ENCODE measurements around the gene S100A2. TPM values are rescaled to one million over a fixed set of nuclear protein-coding genes. Genes with fewer than 3 reads are reported as not detected.

Gene S100A2
- total and polyA plus RNA-seq, 2 donors (not counting 3 experiments of a cell fraction or from before 2014, with no cell fraction given) = 4.0 to 4.3 TPM

DNA sequence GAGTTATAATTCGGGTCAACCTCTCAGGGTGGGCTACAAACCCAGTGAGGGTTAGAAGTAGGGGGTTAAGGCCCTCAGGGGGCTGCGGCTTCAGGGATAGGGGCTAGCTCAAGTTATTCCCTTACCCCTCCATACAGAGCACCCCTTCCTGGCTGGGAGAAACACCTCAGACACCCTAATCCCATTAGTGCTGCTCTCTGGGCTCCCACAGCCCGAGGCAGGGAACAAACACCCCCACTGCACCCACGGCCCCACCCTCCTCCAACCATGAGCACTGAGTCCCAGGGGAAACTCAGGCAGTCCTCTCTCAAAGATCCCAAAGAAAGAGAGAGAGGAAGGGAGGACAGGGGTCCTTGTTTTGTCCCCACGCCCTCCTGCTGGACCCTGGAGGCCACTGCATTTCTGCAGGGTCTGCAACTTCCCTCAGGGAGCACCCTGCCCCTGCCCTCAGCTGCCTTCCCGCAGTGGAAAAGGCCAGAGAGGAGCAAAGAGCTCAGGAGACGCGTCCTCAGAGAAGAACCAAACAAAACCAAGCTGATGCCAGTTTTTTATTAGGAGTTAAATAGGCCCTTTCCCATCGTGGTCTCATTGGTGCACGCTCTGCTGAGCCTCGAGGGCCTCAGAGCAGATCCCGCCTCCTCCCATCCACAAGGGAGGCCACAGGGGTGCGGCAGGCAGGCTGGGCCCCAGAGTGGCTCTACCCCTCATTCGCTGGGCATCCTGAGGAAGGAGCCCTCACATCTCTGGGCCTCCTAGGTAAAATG, 18.7 kb downstream of the S100A2 start:
- H3K27me3 ChIP-seq (ENCODE audit: control insufficient read depth in 2 of 2, insufficient read depth in 2 of 2, low read length in 2 of 2) = no peaks in the 10 kb centered on the region
- no peak overlapping the region for H2AFZ ChIP-seq (ENCODE audit: low read depth, low read length)
- DNase-seq (ENCODE audit: low read depth, low spot score) = no peak
- no peaks in the 10 kb centered on the region for H4K20me1 ChIP-seq (replicated peaks; ENCODE audit: control insufficient read depth, extremely low read depth, insufficient read depth, low read length)
- H3K9ac ChIP-seq (replicated peaks; ENCODE audit: extremely low read depth, insufficient read depth, low read length) = no peak overlapping the region
- dilution Hi-C loops (cut with MboI; ENCODE audit: extremely low pct_ligation_motif_present, low sequenced_read_pairs) (no loop called here), intact Hi-C loops (cut with micrococcal nuclease) (no loop called here)
- no peak for FAIRE-seq
- no peaks in the 10 kb centered on the region for H3K9me3 ChIP-seq (replicated peaks; ENCODE audit: control insufficient read depth, insufficient read depth, low read length)
- POLR2A ChIA-PET = no interaction called here
- CTCF ChIA-PET = interaction anchor here (1.1 to 2.5 kb wide), 2 partner anchors 14 to 21 kb away, joined by 6 to 8 read pairs; no protein-coding TSS in a partner anchor
- no peaks in the 10 kb centered on the region for H3K36me3 ChIP-seq (ENCODE audit: control insufficient read depth in 2 of 2, extremely low read depth in 1 of 2, insufficient read depth in 2 of 2, low read length in 2 of 2)
- H3K4me1 ChIP-seq (ENCODE audit: control insufficient read depth, extremely low read depth, insufficient read depth, low read length) = peaks cover 21% of the 10 kb centered on the region
- H3K9me1 ChIP-seq (replicated peaks; ENCODE audit: control insufficient read depth, extremely low read depth, insufficient read depth, low read length) = no peaks in the 10 kb centered on the region
- no peak overlapping the region for H3K4me3 ChIP-seq (replicated peaks in 1 of 3; ENCODE audit: insufficient read depth in 1 of 3, low read depth in 1 of 3, low read length in 3 of 3)
- H3K27ac ChIP-seq (ENCODE audit: insufficient read depth, low read depth, low read length) = no peak overlapping the region
- no TSS peak for BruUV-seq (replicated peaks)
- H3K4me2 ChIP-seq (ENCODE audit: insufficient read depth, low read length) = no peak overlapping the region
- H3K79me2 ChIP-seq (ENCODE audit: control insufficient read depth, insufficient read depth, low read length) = no peaks in the 10 kb centered on the region
- TF ChIP-seq, protein P1, sequence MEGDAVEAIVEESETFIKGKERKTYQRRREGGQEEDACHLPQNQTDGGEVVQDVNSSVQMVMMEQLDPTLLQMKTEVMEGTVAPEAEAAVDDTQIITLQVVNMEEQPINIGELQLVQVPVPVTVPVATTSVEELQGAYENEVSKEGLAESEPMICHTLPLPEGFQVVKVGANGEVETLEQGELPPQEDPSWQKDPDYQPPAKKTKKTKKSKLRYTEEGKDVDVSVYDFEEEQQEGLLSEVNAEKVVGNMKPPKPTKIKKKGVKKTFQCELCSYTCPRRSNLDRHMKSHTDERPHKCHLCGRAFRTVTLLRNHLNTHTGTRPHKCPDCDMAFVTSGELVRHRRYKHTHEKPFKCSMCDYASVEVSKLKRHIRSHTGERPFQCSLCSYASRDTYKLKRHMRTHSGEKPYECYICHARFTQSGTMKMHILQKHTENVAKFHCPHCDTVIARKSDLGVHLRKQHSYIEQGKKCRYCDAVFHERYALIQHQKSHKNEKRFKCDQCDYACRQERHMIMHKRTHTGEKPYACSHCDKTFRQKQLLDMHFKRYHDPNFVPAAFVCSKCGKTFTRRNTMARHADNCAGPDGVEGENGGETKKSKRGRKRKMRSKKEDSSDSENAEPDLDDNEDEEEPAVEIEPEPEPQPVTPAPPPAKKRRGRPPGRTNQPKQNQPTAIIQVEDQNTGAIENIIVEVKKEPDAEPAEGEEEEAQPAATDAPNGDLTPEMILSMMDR (IDR thresholded peaks at IDR 0.05; ENCODE audit: extremely low read depth in 1 of 2, insufficient read depth in 1 of 2, low read depth in 1 of 2, low read length in 2 of 2) = no peak
- TF ChIP-seq POLR2AphosphoS5 (IDR thresholded peaks at IDR 0.05; ENCODE audit: insufficient read depth, low read depth, low read length) = no peak
- no peak for TF ChIP-seq POLR2A (IDR thresholded peaks at IDR 0.05; ENCODE audit: low read depth, low read length)
- TF ChIP-seq GATA2 (IDR thresholded peaks at IDR 0.05; ENCODE audit: insufficient read depth, insufficient read length, low read depth, low read length) = no peak
- TF ChIP-seq FOS (IDR thresholded peaks at IDR 0.05; ENCODE audit: borderline replicate concordance, insufficient read depth, low read length) = no peak
- no peak for TF ChIP-seq JUN (IDR thresholded peaks at IDR 0.05; ENCODE audit: borderline replicate concordance, insufficient read depth, insufficient read length, low read depth)
- no peak for TF ChIP-seq EZH2 (IDR thresholded peaks at IDR 0.05; ENCODE audit: borderline replicate concordance, low read depth, low read length, severe bottlenecking)
- TF ChIP-seq MYC (IDR thresholded peaks at IDR 0.05; ENCODE audit: low read depth, low read length) = no peak
- TF ChIP-seq, protein P2, sequence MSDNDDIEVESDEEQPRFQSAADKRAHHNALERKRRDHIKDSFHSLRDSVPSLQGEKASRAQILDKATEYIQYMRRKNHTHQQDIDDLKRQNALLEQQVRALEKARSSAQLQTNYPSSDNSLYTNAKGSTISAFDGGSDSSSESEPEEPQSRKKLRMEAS (IDR thresholded peaks at IDR 0.05; ENCODE audit: insufficient read depth, insufficient read length) = no peak
